Measurements from ENCODE around the gene CH25H. TPM values are rescaled to one million over a fixed set of nuclear protein-coding genes. Genes with fewer than 3 reads are reported as not detected.

The CH25H gene
- total RNA-seq, 5 donors from 2014 or later (not counting 1 experiment from before 2014, with no cell fraction given) = 0.21 to 1.0 TPM; not detected in 3

- ATAC-seq (replicated peaks in 1 of 4) = no peak
- peaks cover 0 to 2% (median 0%) of the 10 kb centered on the region in 3 donors for H3K4me1 Mint-ChIP-seq
- H3K4me3 Mint-ChIP-seq = no peak overlapping the region
- Histone ChIP-seq H3K4me3 (ENCODE audit: control insufficient read depth in 1 of 2, extremely low read depth in 1 of 2, low read length in 1 of 2) (no peak overlapping the region), H3K27ac (ENCODE audit: low read length) (no peak overlapping the region), H3K9me3 (no peaks in the 10 kb centered on the region), H3K27me3 (replicated peaks in 1 of 2; ENCODE audit: control insufficient read depth in 2 of 2, extremely low read depth in 1 of 2, insufficient read depth in 2 of 2, low read length in 1 of 2) (no peaks in the 10 kb centered on the region), H3K4me1 (ENCODE audit: control insufficient read depth in 1 of 2, extremely low read depth in 1 of 2, insufficient read depth in 2 of 2, low read length in 2 of 2) (no peaks in the 10 kb centered on the region), H3K36me3 (ENCODE audit: control insufficient read depth in 2 of 2, extremely low read depth in 1 of 2, insufficient read depth in 1 of 2, low read length in 1 of 2) (no peaks in the 10 kb centered on the region)
- DNase-seq = no peak
- no peaks in the 10 kb centered on the region for H3K9me3 Mint-ChIP-seq
- H3K27me3 Mint-ChIP-seq = peaks cover 6 to 11% of the 10 kb centered on the region in 2 donors
- no peaks in the 10 kb centered on the region for H3K36me3 Mint-ChIP-seq
- WGBS (ENCODE audit: insufficient coverage) = 40% methylated on average over 1 of the region's 3 CpGs
- POLR2A ChIA-PET = no interaction called here
- no peak overlapping the region for H3K27ac Mint-ChIP-seq
- CTCF ChIA-PET = no interaction called here
Observed at GRCh38 chr10:89184638-89185037, 22.5 kb downstream of the CH25H start.

GRCh38 chr10:89183571-89183970, 23.5 kb downstream of the CH25H start:
- no peaks in the 10 kb centered on the region for H3K4me1 ChIP-seq (ENCODE audit: control insufficient read depth in 1 of 2, extremely low read depth in 1 of 2, insufficient read depth in 2 of 2, low read length in 2 of 2)
- DNase-seq (no peak), ATAC-seq (replicated peaks in 1 of 4) (no peak)
- no peak overlapping the region for H3K4me3 ChIP-seq (ENCODE audit: control insufficient read depth in 1 of 2, extremely low read depth in 1 of 2, low read length in 1 of 2)
- Mint-ChIP-seq H3K4me3 (no peak overlapping the region), H3K9me3 (no peaks in the 10 kb centered on the region), H3K4me1 (peaks cover 0 to 2% (median 0%) of the 10 kb centered on the region in 3 donors), H3K36me3 (no peaks in the 10 kb centered on the region), H3K27me3 (peaks cover 6 to 12% of the 10 kb centered on the region in 2 donors), H3K27ac (no peak overlapping the region)
- no peak overlapping the region for H3K27ac ChIP-seq (ENCODE audit: low read length)
- no peaks in the 10 kb centered on the region for H3K9me3 ChIP-seq
- POLR2A ChIA-PET = interaction anchor here in 1 of 2 donors (0.6 kb wide), 1 partner anchor 352 kb away, joined by 3 read pairs; no protein-coding TSS in a partner anchor
- no peaks in the 10 kb centered on the region for H3K27me3 ChIP-seq (replicated peaks in 1 of 2; ENCODE audit: control insufficient read depth in 2 of 2, extremely low read depth in 1 of 2, insufficient read depth in 2 of 2, low read length in 1 of 2)
- CTCF ChIA-PET = no interaction called here
- H3K36me3 ChIP-seq (ENCODE audit: control insufficient read depth in 2 of 2, extremely low read depth in 1 of 2, insufficient read depth in 1 of 2, low read length in 1 of 2) = no peaks in the 10 kb centered on the region

GRCh38 chr10:89182894-89183293, 24.2 kb downstream of the CH25H start:
- H3K27ac ChIP-seq (ENCODE audit: low read length) = no peak overlapping the region
- H3K9me3 ChIP-seq = no peaks in the 10 kb centered on the region
- POLR2A ChIA-PET = no interaction called here
- Mint-ChIP-seq H3K9me3 (no peaks in the 10 kb centered on the region), H3K27ac (no peak overlapping the region), H3K4me3 (no peak overlapping the region), H3K27me3 (peaks cover 6 to 12% of the 10 kb centered on the region in 2 donors), H3K36me3 (no peaks in the 10 kb centered on the region), H3K4me1 (peaks cover 0 to 2% (median 0%) of the 10 kb centered on the region in 3 donors)
- ATAC-seq (replicated peaks in 1 of 4) (no peak), DNase-seq (no peak)
- H3K4me1 ChIP-seq (ENCODE audit: control insufficient read depth in 1 of 2, extremely low read depth in 1 of 2, insufficient read depth in 2 of 2, low read length in 2 of 2) = no peaks in the 10 kb centered on the region
- no peaks in the 10 kb centered on the region for H3K27me3 ChIP-seq (replicated peaks in 1 of 2; ENCODE audit: control insufficient read depth in 2 of 2, extremely low read depth in 1 of 2, insufficient read depth in 2 of 2, low read length in 1 of 2)
- WGBS (ENCODE audit: insufficient coverage) = 43% methylated on average over 1 of the region's 2 CpGs
- no peak overlapping the region for H3K4me3 ChIP-seq (ENCODE audit: control insufficient read depth in 1 of 2, extremely low read depth in 1 of 2, low read length in 1 of 2)
- no peaks in the 10 kb centered on the region for H3K36me3 ChIP-seq (ENCODE audit: control insufficient read depth in 2 of 2, extremely low read depth in 1 of 2, insufficient read depth in 1 of 2, low read length in 1 of 2)
- CTCF ChIA-PET = no interaction called here

- no peaks in the 10 kb centered on the region for H3K9me3 ChIP-seq
- H3K36me3 Mint-ChIP-seq = no peaks in the 10 kb centered on the region
- CTCF ChIA-PET = interaction anchor here in 1 of 2 donors (0.6 kb wide), 1 partner anchor 40 kb away, joined by 3 read pairs; no protein-coding TSS in a partner anchor
- H3K36me3 ChIP-seq (ENCODE audit: control insufficient read depth in 2 of 2, extremely low read depth in 1 of 2, insufficient read depth in 1 of 2, low read length in 1 of 2) = no peaks in the 10 kb centered on the region
- no peaks in the 10 kb centered on the region for H3K4me1 ChIP-seq (ENCODE audit: control insufficient read depth in 1 of 2, extremely low read depth in 1 of 2, insufficient read depth in 2 of 2, low read length in 2 of 2)
- no peaks in the 10 kb centered on the region for H3K27me3 ChIP-seq (replicated peaks in 1 of 2; ENCODE audit: control insufficient read depth in 2 of 2, extremely low read depth in 1 of 2, insufficient read depth in 2 of 2, low read length in 1 of 2)
- no peak overlapping the region for H3K4me3 ChIP-seq (ENCODE audit: control insufficient read depth in 1 of 2, extremely low read depth in 1 of 2, low read length in 1 of 2)
- H3K4me1 Mint-ChIP-seq = no peaks in the 10 kb centered on the region
- no peaks in the 10 kb centered on the region for H3K9me3 Mint-ChIP-seq
- H3K4me3 Mint-ChIP-seq = no peak overlapping the region
- no peak overlapping the region for H3K27ac ChIP-seq (ENCODE audit: low read length)
- no peak for ATAC-seq (replicated peaks in 1 of 4)
- peaks cover 12 to 16% of the 10 kb centered on the region in 2 donors for H3K27me3 Mint-ChIP-seq
- DNase-seq = no peak
- no peak overlapping the region for H3K27ac Mint-ChIP-seq
- POLR2A ChIA-PET = no interaction called here
Observed at GRCh38 chr10:89175816-89176215, 31.3 kb downstream of the CH25H start.

- H3K9me3 ChIP-seq = no peaks in the 10 kb centered on the region
- H3K27me3 Mint-ChIP-seq = peaks cover 15 to 17% of the 10 kb centered on the region in 2 donors
- H3K4me3 ChIP-seq (ENCODE audit: control insufficient read depth in 1 of 2, extremely low read depth in 1 of 2, low read length in 1 of 2) = no peak overlapping the region
- H3K36me3 ChIP-seq (ENCODE audit: control insufficient read depth in 2 of 2, extremely low read depth in 1 of 2, insufficient read depth in 1 of 2, low read length in 1 of 2) = no peaks in the 10 kb centered on the region
- H3K4me1 ChIP-seq (ENCODE audit: control insufficient read depth in 1 of 2, extremely low read depth in 1 of 2, insufficient read depth in 2 of 2, low read length in 2 of 2) = no peaks in the 10 kb centered on the region
- H3K27me3 ChIP-seq (replicated peaks in 1 of 2; ENCODE audit: control insufficient read depth in 2 of 2, extremely low read depth in 1 of 2, insufficient read depth in 2 of 2, low read length in 1 of 2) = no peaks in the 10 kb centered on the region
- no peak overlapping the region for H3K4me3 Mint-ChIP-seq
- H3K4me1 Mint-ChIP-seq = no peaks in the 10 kb centered on the region
- ChIA-PET POLR2A (interaction anchor here in 1 of 2 donors (0.6 kb wide), 1 partner anchor 36 kb away, joined by 3 read pairs; no protein-coding TSS in a partner anchor), CTCF (interaction anchor here (0.7 kb wide), 3 partner anchors 10 to 444 kb away, joined by 3 to 4 read pairs (median 3); no protein-coding TSS in a partner anchor)
- H3K9me3 Mint-ChIP-seq = no peaks in the 10 kb centered on the region
- ATAC-seq (replicated peaks in 1 of 4) = no peak
- no peak overlapping the region for H3K27ac ChIP-seq (ENCODE audit: low read length)
- H3K27ac Mint-ChIP-seq = no peak overlapping the region
- no peaks in the 10 kb centered on the region for H3K36me3 Mint-ChIP-seq
- no peak for DNase-seq
Observed at GRCh38 chr10:89173075-89173474, 34.0 kb downstream of the CH25H start.

- ChIA-PET CTCF (interaction anchor here in 1 of 2 donors (0.5 kb wide), 1 partner anchor 240 kb away, joined by 4 read pairs; no protein-coding TSS in a partner anchor), POLR2A (no interaction called here)
- Mint-ChIP-seq H3K4me1 (no peaks in the 10 kb centered on the region), H3K27me3 (peaks cover 15 to 17% of the 10 kb centered on the region in 2 donors), H3K36me3 (no peaks in the 10 kb centered on the region), H3K9me3 (no peaks in the 10 kb centered on the region), H3K4me3 (no peak overlapping the region), H3K27ac (no peak overlapping the region)
- 100% methylated on average over 3 of the region's 4 CpGs for WGBS (ENCODE audit: insufficient coverage)
- no peaks in the 10 kb centered on the region for H3K27me3 ChIP-seq (replicated peaks in 1 of 2; ENCODE audit: control insufficient read depth in 2 of 2, extremely low read depth in 1 of 2, insufficient read depth in 2 of 2, low read length in 1 of 2)
- DNase-seq (no peak), ATAC-seq (replicated peaks in 1 of 4) (no peak)
- H3K9me3 ChIP-seq = no peaks in the 10 kb centered on the region
- H3K4me1 ChIP-seq (ENCODE audit: control insufficient read depth in 1 of 2, extremely low read depth in 1 of 2, insufficient read depth in 2 of 2, low read length in 2 of 2) = no peaks in the 10 kb centered on the region
- no peak overlapping the region for H3K27ac ChIP-seq (ENCODE audit: low read length)
- no peaks in the 10 kb centered on the region for H3K36me3 ChIP-seq (ENCODE audit: control insufficient read depth in 2 of 2, extremely low read depth in 1 of 2, insufficient read depth in 1 of 2, low read length in 1 of 2)
- no peak overlapping the region for H3K4me3 ChIP-seq (ENCODE audit: control insufficient read depth in 1 of 2, extremely low read depth in 1 of 2, low read length in 1 of 2)
Observed at GRCh38 chr10:89171996-89172395, 35.1 kb downstream of the CH25H start.
